Colonic mucosa (tissue), 4 donors: Measurements from ENCODE around the gene SLIT3. TPM values are rescaled to one million over a fixed set of nuclear protein-coding genes. Genes with fewer than 3 reads are reported as not detected.

Experiments used
- DNase-seq: peaks from one replicate; pipeline ENCODE4 v3.0.0-alpha.2; 2020
- H3K27ac ChIP-seq: fragments of 200-600 bp; one replicate; pipeline ENCODE4 v1.8.0; 2021
- H3K27me3 ChIP-seq: fragments of 200-600 bp; one replicate; pipeline ENCODE4 v1.8.0; 2021
- H3K36me3 ChIP-seq: fragments of 200-600 bp; one replicate; pipeline ENCODE4 v1.8.0; 2021
- H3K4me1 ChIP-seq: fragments of 200-600 bp; one replicate; pipeline ENCODE4 v1.8.0; 2021; ENCODE audit warnings: mild to moderate bottlenecking
- H3K4me3 ChIP-seq: fragments of 200-600 bp; one replicate; pipeline ENCODE4 v1.8.0; 2021
- H3K9ac ChIP-seq, 2 donors: one replicate each; pipeline ENCODE4 v1.7.0; 2013; ENCODE audit warnings: control low read depth in 2 of 2, low read depth in 2 of 2, low read length in 2 of 2
- H3K9me3 ChIP-seq: fragments of 200-600 bp; one replicate; pipeline ENCODE4 v1.8.0; 2021
- intact Hi-C: fragments of 100-400 bp; cut with DNase I; formaldehyde crosslinking; loops from one replicate; pipeline ENCODE4 v1.14.1; 2022
- total RNA-seq, 2 donors: library from RNA; stranded (reverse); fragmentation: NEBNext Ultra II Directional in 1 of 2; extraction: Animal tissue kit (Norgen Biotek cat#: 25700) in 1 of 2; gene quantifications; one replicate each; pipeline ENCODE4 v1.2.1, GENCODE V29; 2021
- TF ChIP-seq, protein P1 (sequence below): fragments of 200-600 bp; IDR thresholded peaks from one replicate; pipeline ENCODE4 v1.8.0; 2022; ENCODE audit warnings: antibody characterized with exemption, mild to moderate bottlenecking
- donor health status: healthy.
- donor health status: DM: no; HTN: no; CAD: no.
- donor health status: DM: no; HTN: no; CAD: no.

The SLIT3 gene
- total RNA-seq, 2 donors from 2014 or later: 3.4 to 7.6 TPM

DNA sequence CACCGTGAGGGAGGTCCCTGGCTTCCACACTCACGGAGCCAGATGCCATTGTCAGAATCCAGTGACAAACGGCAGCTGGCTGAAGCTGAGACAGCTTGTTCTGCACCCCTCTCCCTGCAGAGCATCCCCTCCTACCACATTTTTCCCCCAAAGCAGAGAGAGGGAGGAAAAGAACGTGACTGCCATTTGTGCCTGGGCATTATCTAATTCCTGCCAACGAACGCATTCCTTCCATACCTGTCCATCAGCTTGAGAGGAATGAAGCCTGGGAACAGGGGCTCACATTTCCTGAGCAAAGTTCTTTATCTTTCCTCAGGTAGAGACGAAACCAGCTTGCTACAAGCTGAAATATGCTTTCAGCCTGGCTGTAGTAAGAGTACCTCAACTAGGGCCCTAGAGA is 175.4 kb downstream of the SLIT3 start:
- H3K27ac ChIP-seq: no peak overlapping the region
- H3K27me3 ChIP-seq: no peaks in the 10 kb centered on the region
- no peak for DNase-seq
- TF ChIP-seq, protein P1, sequence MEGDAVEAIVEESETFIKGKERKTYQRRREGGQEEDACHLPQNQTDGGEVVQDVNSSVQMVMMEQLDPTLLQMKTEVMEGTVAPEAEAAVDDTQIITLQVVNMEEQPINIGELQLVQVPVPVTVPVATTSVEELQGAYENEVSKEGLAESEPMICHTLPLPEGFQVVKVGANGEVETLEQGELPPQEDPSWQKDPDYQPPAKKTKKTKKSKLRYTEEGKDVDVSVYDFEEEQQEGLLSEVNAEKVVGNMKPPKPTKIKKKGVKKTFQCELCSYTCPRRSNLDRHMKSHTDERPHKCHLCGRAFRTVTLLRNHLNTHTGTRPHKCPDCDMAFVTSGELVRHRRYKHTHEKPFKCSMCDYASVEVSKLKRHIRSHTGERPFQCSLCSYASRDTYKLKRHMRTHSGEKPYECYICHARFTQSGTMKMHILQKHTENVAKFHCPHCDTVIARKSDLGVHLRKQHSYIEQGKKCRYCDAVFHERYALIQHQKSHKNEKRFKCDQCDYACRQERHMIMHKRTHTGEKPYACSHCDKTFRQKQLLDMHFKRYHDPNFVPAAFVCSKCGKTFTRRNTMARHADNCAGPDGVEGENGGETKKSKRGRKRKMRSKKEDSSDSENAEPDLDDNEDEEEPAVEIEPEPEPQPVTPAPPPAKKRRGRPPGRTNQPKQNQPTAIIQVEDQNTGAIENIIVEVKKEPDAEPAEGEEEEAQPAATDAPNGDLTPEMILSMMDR: no peak
- intact Hi-C loops: no loop called here
- H3K36me3 ChIP-seq: no peaks in the 10 kb centered on the region
- no peaks in the 10 kb centered on the region for H3K9me3 ChIP-seq
- H3K9ac ChIP-seq: no peak overlapping the region
- no peak overlapping the region for H3K4me3 ChIP-seq
- H3K4me1 ChIP-seq: no peaks in the 10 kb centered on the region

DNA sequence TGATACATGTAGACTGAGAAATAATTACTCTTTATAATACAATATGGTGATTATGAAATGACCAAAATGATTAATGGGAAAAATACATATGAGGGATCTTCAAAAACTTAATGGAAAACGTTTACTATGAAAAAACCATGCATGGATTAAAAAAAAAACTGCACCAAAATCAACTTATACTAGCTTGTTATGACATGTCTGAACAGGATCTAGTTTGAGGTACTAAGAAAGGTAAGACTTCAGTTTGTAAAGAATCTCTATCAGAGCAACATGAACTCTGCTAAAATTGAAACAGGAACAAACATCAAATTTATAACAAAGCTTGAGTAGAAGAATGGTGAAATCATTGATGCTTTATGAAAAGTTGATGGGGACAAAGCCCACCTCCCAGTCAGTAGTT is 178.0 kb downstream of the SLIT3 start:
- TF ChIP-seq, protein P1: no peak
- H3K4me3 ChIP-seq: no peak overlapping the region
- H3K27me3 ChIP-seq: no peaks in the 10 kb centered on the region
- H3K9ac ChIP-seq: no peak overlapping the region
- H3K36me3 ChIP-seq: no peaks in the 10 kb centered on the region
- intact Hi-C loops: no loop called here
- no peak for DNase-seq
- no peaks in the 10 kb centered on the region for H3K9me3 ChIP-seq
- no peak overlapping the region for H3K27ac ChIP-seq
- no peaks in the 10 kb centered on the region for H3K4me1 ChIP-seq

DNA sequence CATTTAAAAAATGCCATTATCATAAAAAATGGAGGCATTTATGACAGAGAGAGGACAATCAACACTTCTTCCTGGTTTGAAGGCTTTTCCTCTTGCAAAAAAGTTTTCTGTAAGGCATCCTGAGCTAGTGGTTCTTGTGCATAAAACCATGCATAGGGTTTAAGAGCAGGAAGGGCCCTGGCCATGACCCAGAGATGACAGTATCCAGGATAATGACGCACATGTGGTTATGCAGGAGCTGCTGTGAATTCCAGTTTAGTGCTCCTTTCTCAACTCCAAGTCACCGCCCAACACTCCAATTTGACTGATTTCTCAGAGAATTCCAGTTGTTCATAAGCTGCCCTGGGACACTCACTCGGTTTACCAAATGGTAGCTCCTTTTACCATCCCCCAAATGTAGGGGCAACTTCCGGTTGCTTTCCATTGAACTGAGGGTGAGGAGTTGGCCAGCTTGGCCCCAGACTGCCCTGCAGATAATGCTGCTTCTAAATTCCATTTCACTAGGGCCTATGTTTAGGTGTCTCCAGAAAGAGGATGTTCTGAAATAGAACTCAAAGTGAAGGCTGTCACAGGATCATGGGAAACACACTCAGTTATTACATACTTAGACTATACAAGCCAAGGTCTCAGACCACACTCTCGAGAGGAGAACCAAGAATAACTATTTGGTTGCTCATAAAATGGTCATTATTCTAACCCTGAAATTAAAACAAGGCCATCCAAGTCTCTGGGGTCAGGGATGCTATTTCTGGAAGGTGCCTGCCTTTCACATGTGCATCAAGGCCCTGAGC is 179.1 kb downstream of the SLIT3 start:
- no peaks in the 10 kb centered on the region for H3K9me3 ChIP-seq
- H3K36me3 ChIP-seq: no peaks in the 10 kb centered on the region
- intact Hi-C loops: no loop called here
- H3K27me3 ChIP-seq: no peaks in the 10 kb centered on the region
- no peak for DNase-seq
- no peak overlapping the region for H3K9ac ChIP-seq
- H3K4me1 ChIP-seq: no peaks in the 10 kb centered on the region
- TF ChIP-seq, protein P1: no peak
- H3K4me3 ChIP-seq: no peak overlapping the region
- H3K27ac ChIP-seq: no peak overlapping the region

GRCh38 chr5:169119288-169120048 is 181.5 kb downstream of the SLIT3 start:
- no peaks in the 10 kb centered on the region for H3K4me1 ChIP-seq
- TF ChIP-seq, protein P1: no peak

DNA sequence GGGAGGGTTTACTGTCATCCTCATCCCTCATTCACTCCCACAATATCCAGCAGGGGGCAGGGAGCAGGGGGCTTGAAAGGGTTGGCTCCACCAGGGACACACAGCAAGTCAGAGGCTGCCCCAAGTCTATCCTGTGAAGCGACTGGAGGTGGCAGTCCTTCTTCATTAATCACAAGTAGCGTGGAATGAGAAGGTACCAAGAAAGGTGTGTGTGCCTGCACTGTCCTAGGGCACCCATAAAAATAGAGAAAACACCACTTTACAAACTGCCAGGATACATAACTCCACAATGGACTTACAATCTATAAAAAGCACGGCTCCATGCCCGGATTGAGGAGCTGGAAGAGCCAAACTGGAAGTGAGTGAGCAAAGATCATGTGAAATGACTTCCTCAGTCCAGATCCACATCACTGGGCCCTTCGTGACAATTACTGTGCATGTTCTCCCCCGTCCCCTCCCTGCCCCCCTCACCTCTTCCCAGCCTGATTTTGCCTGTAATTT is 183.9 kb downstream of the SLIT3 start:
- Histone ChIP-seq H3K27ac (no peak overlapping the region), H3K27me3 (no peaks in the 10 kb centered on the region), H3K9me3 (no peaks in the 10 kb centered on the region), H3K36me3 (no peaks in the 10 kb centered on the region), H3K4me1 (no peaks in the 10 kb centered on the region), H3K4me3 (no peak overlapping the region), H3K9ac (no peak overlapping the region)
- TF ChIP-seq, protein P1: no peak
- DNase-seq: no peak
- intact Hi-C loops: no loop called here

More at GRCh38 chr5:169119288-169120048, 181.5 kb downstream of the SLIT3 start:
- Histone ChIP-seq H3K9ac (no peak overlapping the region), H3K27ac (no peak overlapping the region), H3K4me3 (no peak overlapping the region), H3K27me3 (no peaks in the 10 kb centered on the region), H3K9me3 (no peaks in the 10 kb centered on the region), H3K36me3 (no peaks in the 10 kb centered on the region)
- DNase-seq: no peak
- intact Hi-C loops: no loop called here
